ENCODE results near the gene CRYL1.

GRCh38 chr13:20399961-20400360, 125.7 kb downstream of the CRYL1 start:
- TF ChIP-seq POLR2A (IDR thresholded peaks at IDR 0.05; ENCODE audit: borderline replicate concordance, extremely low read depth, insufficient read depth, insufficient read length) = no peak
- TF ChIP-seq CTCF (IDR thresholded peaks at IDR 0.05 in 2 of 3, conservative IDR thresholded peaks at IDR 0.05 in 1 of 3; ENCODE audit: borderline replicate concordance in 1 of 3, insufficient read depth in 1 of 3, low read depth in 2 of 3, low read length in 2 of 3) = no peak
- no peak for TF ChIP-seq EGR1 (IDR thresholded peaks at IDR 0.05; ENCODE audit: low read depth)
- no peak for TF ChIP-seq RAD21 (IDR thresholded peaks at IDR 0.05; ENCODE audit: low read depth)
- TF ChIP-seq REST (IDR thresholded peaks at IDR 0.05; ENCODE audit: low read depth) = no peak
- TF ChIP-seq MAX (IDR thresholded peaks at IDR 0.05) = no peak
- TF ChIP-seq TCF7L2 (IDR thresholded peaks at IDR 0.05; ENCODE audit: borderline replicate concordance, extremely low read depth, insufficient read depth, insufficient read length) = no peak
- no peak for TF ChIP-seq EZH2 (IDR thresholded peaks at IDR 0.05)
- no peak for TF ChIP-seq YY1 (IDR thresholded peaks at IDR 0.05; ENCODE audit: extremely low read depth, insufficient replicate concordance, low read depth, low read length)
- no peak for TF ChIP-seq ZFX (IDR thresholded peaks at IDR 0.05)
- TF ChIP-seq SP1 (IDR thresholded peaks at IDR 0.05; ENCODE audit: low read depth) = no peak
- TF ChIP-seq SIN3A (IDR thresholded peaks at IDR 0.05; ENCODE audit: low read depth) = no peak
- no peak for TF ChIP-seq ELF1 (IDR thresholded peaks at IDR 0.05; ENCODE audit: borderline replicate concordance, low read depth)
- TF ChIP-seq POLR2AphosphoS5 (IDR thresholded peaks at IDR 0.05; ENCODE audit: low read depth, low read length) = no peak

Data from HCT116 (cell line).